IMR-90 (cell line): ENCODE measurements around the gene PCDHGA8. TPM values are rescaled to one million over a fixed set of nuclear protein-coding genes. Genes with fewer than 3 reads are reported as not detected.

Source experiments
- ATAC-seq: fragments of 200-7000 bp; cut with Tn5 transposase; 2 replicates; pipeline ENCODE4 v1.9.1; 2020; ENCODE audit warnings: low read depth, mild to moderate bottlenecking, moderate library complexity
- BruUV-seq: library from RNA; stranded (reverse); fragments of 400-500 nt; replicated peaks from 2 replicates; lab custom pipeline; 2021; lab: Mats Ljungman, UMichigan
- CTCF ChIA-PET: fragments of 300-600 bp; formaldehyde crosslinking; extraction: SDS; loops from one replicate; lab custom pipeline; 2021; ENCODE audit warnings: antibody characterized with exemption; lab: Yijun Ruan, JAX
- POLR2A ChIA-PET: fragments of 300-600 bp; sonication (Branson Sonifier 250); formaldehyde crosslinking; loops from one replicate; lab custom pipeline; 2022; ENCODE audit warnings: antibody characterized with exemption; ENCODE audit not compliant: unreplicated experiment; lab: Charles Lee
- DNase-seq: peaks from one replicate; pipeline ENCODE4 v3.0.0; 2013
- H2AFZ ChIP-seq: replicated peaks from 2 replicates; pipeline ENCODE3; 2013; ENCODE audit warnings: low read length, mild to moderate bottlenecking; ENCODE audit not compliant: poor library complexity
- H2AK5ac ChIP-seq: 2 replicates; pipeline ENCODE4 v1.6.1; 2013; ENCODE audit warnings: low read depth, low read length, inconsistent platforms
- H2AK9ac ChIP-seq: replicated peaks from 2 replicates; pipeline ENCODE3; 2013; ENCODE audit warnings: mild to moderate bottlenecking, low read depth, low read length, moderate library complexity; ENCODE audit not compliant: poor library complexity
- H2BK120ac ChIP-seq: 2 replicates; pipeline ENCODE4 v1.6.1; 2013; ENCODE audit warnings: low read depth, low read length, inconsistent platforms
- H2BK15ac ChIP-seq: 3 replicates; pipeline ENCODE4 v1.6.1; 2013; ENCODE audit warnings: low read depth, low read length, inconsistent platforms
- H2BK20ac ChIP-seq: 2 replicates; pipeline ENCODE4 v1.6.1; 2013; ENCODE audit warnings: low read depth, mild to moderate bottlenecking, inconsistent platforms, low read length, moderate library complexity
- H2BK5ac ChIP-seq: 2 replicates; pipeline ENCODE4 v1.6.1; 2013; ENCODE audit warnings: mild to moderate bottlenecking, low read depth, low read length, inconsistent platforms; ENCODE audit not compliant: poor library complexity, severe bottlenecking
- H3K14ac ChIP-seq: replicated peaks from 2 replicates; pipeline ENCODE4 v1.6.1; 2013; ENCODE audit warnings: low read depth, low read length, inconsistent platforms
- H3K18ac ChIP-seq: 2 replicates; pipeline ENCODE4 v1.6.1; 2013; ENCODE audit warnings: low read depth, low read length, control low read depth
- H3K23ac ChIP-seq: 2 replicates; pipeline ENCODE4 v1.6.1; 2013; ENCODE audit warnings: low read depth, low read length, inconsistent platforms
- H3K27ac ChIP-seq: 2 replicates; pipeline ENCODE4 v1.5.1; 2013; ENCODE audit warnings: mild to moderate bottlenecking, control low read depth, low read length; ENCODE audit not compliant: insufficient read depth
- H3K27me3 ChIP-seq: 2 replicates; pipeline ENCODE4 v1.6.1; 2013; ENCODE audit warnings: low read length; ENCODE audit not compliant: control insufficient read depth, insufficient read depth
- H3K36me3 ChIP-seq: 2 replicates; pipeline ENCODE4 v1.6.1; 2013; ENCODE audit warnings: low read length, mixed read lengths; ENCODE audit not compliant: control insufficient read depth, insufficient read depth
- H3K4ac ChIP-seq: 2 replicates; pipeline ENCODE4 v1.6.1; 2013; ENCODE audit warnings: low read depth, low read length, inconsistent platforms
- H3K4me1 ChIP-seq: 2 replicates; pipeline ENCODE4 v1.6.1; 2013; ENCODE audit warnings: low read length, mixed read lengths; ENCODE audit not compliant: control insufficient read depth, insufficient read depth
- H3K4me2 ChIP-seq: 2 replicates; pipeline ENCODE4 v1.6.1; 2013; ENCODE audit warnings: low read depth, mild to moderate bottlenecking, control low read depth, low read length, moderate library complexity
- H3K4me3 ChIP-seq: 2 replicates; pipeline ENCODE4 v1.5.1; 2013; ENCODE audit warnings: low read depth, mild to moderate bottlenecking, control low read depth, low read length, moderate library complexity; ENCODE audit not compliant: insufficient read depth
- H3K56ac ChIP-seq: 2 replicates; pipeline ENCODE4 v1.6.1; 2013; ENCODE audit warnings: low read length, inconsistent platforms; ENCODE audit not compliant: insufficient read depth; ENCODE audit errors: extremely low read depth
- H3K79me1 ChIP-seq, 2 experiments: 2 replicates each; pipeline ENCODE4 v1.6.1; 2013; ENCODE audit warnings: low read length in 2 of 2, inconsistent platforms in 1 of 2, low read depth in 1 of 2
- H3K9ac ChIP-seq: 2 replicates; pipeline ENCODE4 v1.6.1; 2013; ENCODE audit warnings: low read depth, low read length, control low read depth
- H3K9me1 ChIP-seq: 2 replicates; pipeline ENCODE4 v1.6.1; 2013; ENCODE audit warnings: low read length, inconsistent platforms; ENCODE audit not compliant: insufficient read depth
- H3K9me3 ChIP-seq: 2 replicates; pipeline ENCODE4 v1.6.1; 2013; ENCODE audit warnings: low read length; ENCODE audit not compliant: control insufficient read depth, insufficient read depth
- H4K20me1 ChIP-seq: 2 replicates; pipeline ENCODE4 v1.6.1; 2013; ENCODE audit warnings: low read length, inconsistent platforms; ENCODE audit not compliant: insufficient read depth
- H4K5ac ChIP-seq: 2 replicates; pipeline ENCODE4 v1.6.1; 2013; ENCODE audit warnings: mild to moderate bottlenecking, low read depth, low read length, control low read depth
- H4K8ac ChIP-seq, 2 experiments: 2 replicates each; pipeline ENCODE4 v1.6.1; 2013; ENCODE audit warnings: low read depth in 2 of 2, low read length in 2 of 2, control low read depth in 1 of 2, inconsistent platforms in 1 of 2
- H4K91ac ChIP-seq: 2 replicates; pipeline ENCODE4 v1.6.1; 2013; ENCODE audit warnings: low read depth, low read length, inconsistent platforms; ENCODE audit not compliant: insufficient read depth
- BHLHE40 ChIP-seq: fragments of 150-350 bp; IDR thresholded peaks from 2 replicates; pipeline ENCODE4 v1.6.1; 2016; ENCODE audit warnings: mild to moderate bottlenecking, low read depth, low read length
- CEBPB ChIP-seq: IDR thresholded peaks from 2 replicates; pipeline ENCODE4 v1.6.1; 2012; ENCODE audit warnings: low read depth, low read length, improper control_type of control experiment
- CHD1 ChIP-seq: IDR thresholded peaks from 2 replicates; pipeline ENCODE4 v1.6.1; 2012; ENCODE audit warnings: low read depth, low read length, improper control_type of control experiment
- FOS ChIP-seq: fragments of 150-350 bp; IDR thresholded peaks from 2 replicates; pipeline ENCODE4 v1.6.1; 2016; ENCODE audit warnings: low read depth, low read length
- MAFK ChIP-seq: IDR thresholded peaks from 2 replicates; pipeline ENCODE4 v1.6.1; 2012; ENCODE audit warnings: low read depth, low read length, improper control_type of control experiment
- MAZ ChIP-seq: IDR thresholded peaks from 2 replicates; pipeline ENCODE4 v1.6.1; 2012; ENCODE audit warnings: low read depth, mild to moderate bottlenecking, low read length, improper control_type of control experiment, moderate library complexity, borderline replicate concordance
- MXI1 ChIP-seq: IDR thresholded peaks from 2 replicates; pipeline ENCODE4 v1.6.1; 2012; ENCODE audit warnings: low read depth, mild to moderate bottlenecking, low read length, moderate library complexity, borderline replicate concordance
- NFE2L2 ChIP-seq: fragments of 150-350 bp; IDR thresholded peaks from 2 replicates; pipeline ENCODE4 v1.6.1; 2016; ENCODE audit warnings: low read depth, mild to moderate bottlenecking, low read length
- POLR2A ChIP-seq: IDR thresholded peaks from 2 replicates; pipeline ENCODE4 v1.6.1; 2012; ENCODE audit warnings: mild to moderate bottlenecking, low read depth, low read length
- RAD21 ChIP-seq: IDR thresholded peaks from 2 replicates; pipeline ENCODE4 v1.6.1; 2012; ENCODE audit warnings: low read length, improper control_type of control experiment
- RCOR1 ChIP-seq: IDR thresholded peaks from 2 replicates; pipeline ENCODE4 v1.6.1; 2012; ENCODE audit warnings: mild to moderate bottlenecking, low read length, improper control_type of control experiment; ENCODE audit not compliant: insufficient replicate concordance
- RFX5 ChIP-seq: IDR thresholded peaks from 2 replicates; pipeline ENCODE4 v1.8.0; 2012; ENCODE audit warnings: low read depth, mild to moderate bottlenecking, low read length, moderate library complexity
- SMC3 ChIP-seq: fragments of 150-350 bp; IDR thresholded peaks from 2 replicates; pipeline ENCODE4 v1.6.1; 2016; ENCODE audit warnings: low read depth, mild to moderate bottlenecking, antibody characterized with exemption, low read length, moderate library complexity
- WGBS, 2 experiments: methylation state at CpG; one replicate each; pipeline versions ENCODE4 v1.1.5 to v1.1.7; 2013; ENCODE audit warnings: missing lambda C conversion rate in 2 of 2; ENCODE audit not compliant: insufficient read length in 1 of 2; ENCODE audit errors: extremely low coverage in 2 of 2; 5-methylcytosine and 5-hydroxymethylcytosine counted together
- dilution Hi-C: fragments of 300-500 bp; cut with HindIII; formaldehyde crosslinking; loops from one replicate; pipeline ENCODE4 v1.14.3; 2018; ENCODE audit warnings: low sequenced_read_pairs; ENCODE audit not compliant: unreplicated experiment
- in situ Hi-C: fragments of 300-500 bp; cut with MboI; formaldehyde crosslinking; loops from 3 replicates; pipeline ENCODE4 v1.14.3; 2019; ENCODE audit warnings: low sequenced_read_pairs, inconsistent platforms, mixed read lengths
- intact Hi-C: fragments of 100-400 bp; cut with micrococcal nuclease; formaldehyde crosslinking; loops from 2 replicates; pipeline ENCODE4 v1.10.0; 2022
- polyA plus RNA-seq, 3 experiments: library from polyadenylated mRNA; depleted of rRNA; stranded (reverse); fragments of >200 nt; gene quantifications; 2 replicates each; pipeline ENCODE4 v1.2.3, GENCODE V29; 2012; ENCODE audit warnings: low replicate concordance in 1 of 3
- total RNA-seq: library from RNA; depleted of rRNA; stranded (reverse); fragments of >200 nt; gene quantifications from 2 replicates; pipeline ENCODE4 v1.2.3, GENCODE V29; 2012
- TF ChIP-seq, protein P1 (sequence below): conservative IDR thresholded peaks from 2 replicates; pipeline ENCODE4 v1.5.1; 2012; ENCODE audit warnings: mild to moderate bottlenecking, low read depth, low read length, improper control_type of control experiment
- TF ChIP-seq, protein P2 (sequence below): fragments of 150-350 bp; IDR thresholded peaks from 2 replicates; pipeline ENCODE4 v1.6.1; 2016; ENCODE audit warnings: low read depth, mild to moderate bottlenecking, low read length, moderate library complexity, borderline replicate concordance
- TF ChIP-seq, protein P3 (sequence below): fragments of 150-350 bp; IDR thresholded peaks from 2 replicates; pipeline ENCODE4 v1.6.1; 2017; ENCODE audit warnings: mild to moderate bottlenecking, antibody characterized with exemption, low read length, low read depth

The PCDHGA8 gene
- total and polyA plus RNA-seq, 2 of the 4 experiments (the other 2 are of a cell fraction): 0.89 to 2.0 TPM

DNA sequence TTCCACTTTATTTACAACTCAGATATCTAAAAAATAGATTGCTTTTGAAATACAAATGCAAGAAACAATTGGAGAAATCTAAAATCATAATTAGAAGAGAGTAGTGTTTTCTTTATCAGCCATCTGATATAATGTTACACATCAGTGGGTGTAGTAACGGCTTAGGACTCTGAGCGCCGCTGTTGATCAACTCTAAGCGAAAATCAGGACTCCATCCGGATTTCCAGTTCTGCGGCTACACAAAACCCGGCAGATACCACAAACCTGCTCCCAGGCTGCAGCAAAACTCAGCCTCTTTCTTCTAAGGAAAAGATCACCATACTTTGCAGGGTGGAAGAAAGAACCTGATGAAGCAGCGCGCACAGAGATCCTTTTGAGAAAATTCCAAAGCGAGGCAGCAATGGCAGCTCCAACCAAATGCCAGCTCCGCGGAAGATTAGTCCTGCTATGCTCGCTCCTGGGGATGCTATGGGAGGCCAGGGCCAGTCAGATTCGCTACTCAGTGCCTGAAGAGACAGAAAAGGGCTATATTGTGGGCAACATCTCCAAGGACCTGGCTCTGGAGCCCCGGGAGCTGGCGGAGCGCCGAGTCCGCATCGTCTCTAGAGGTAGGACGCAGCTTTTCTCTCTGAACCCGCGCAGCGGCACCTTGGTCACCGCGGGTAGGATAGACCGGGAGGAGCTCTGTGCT lies 10.3 kb downstream of the PCDHGA8 start, which contains the start of gene PCDHGA9:
Gene PCDHGA9 (plus strand): TSS at position 226 of the 691 bp plus-strand sequence. CDS start 175 bp downstream, at position 401.
- H3K4me1 ChIP-seq: no peaks in the 10 kb centered on the region
- no peak within 1 kb of the TSS for H3K23ac ChIP-seq
- dilution Hi-C loops (no loop called here), in situ Hi-C loops (no loop called here), intact Hi-C loops (no loop called here)
- no peak within 1 kb of the TSS for H3K4ac ChIP-seq
- no peak within 1 kb of the TSS for H4K5ac ChIP-seq
- H4K20me1 ChIP-seq: no peaks in the 10 kb centered on the region
- POLR2A ChIA-PET: no interaction called here
- no peak within 1 kb of the TSS for H2BK20ac ChIP-seq
- H3K79me1 ChIP-seq: peaks cover 16 to 26% of the 10 kb centered on the region in 2 experiments
- no peaks in the 10 kb centered on the region for H3K9me1 ChIP-seq
- H4K91ac ChIP-seq: no peak within 1 kb of the TSS
- no TSS peak for BruUV-seq
- ATAC-seq (no peak), DNase-seq (peak; percentile 40)
- no peak within 1 kb of the TSS for H4K8ac ChIP-seq
- no peaks in the 10 kb centered on the region for H3K27me3 ChIP-seq
- no peak within 1 kb of the TSS for H2AK9ac ChIP-seq
- H2AK5ac ChIP-seq: no peak within 1 kb of the TSS
- H3K9ac ChIP-seq: no peak within 1 kb of the TSS
- CTCF ChIA-PET: interaction anchor here (1.2 kb wide), 1 partner anchor 161 kb away, joined by 4 read pairs; no protein-coding TSS in a partner anchor
- no peak within 1 kb of the TSS for H3K18ac ChIP-seq
- H2BK5ac ChIP-seq: no peak within 1 kb of the TSS
- H2BK15ac ChIP-seq: no peak within 1 kb of the TSS
- no peak within 1 kb of the TSS for H3K14ac ChIP-seq
- H3K36me3 ChIP-seq: peaks cover 20% of the 10 kb centered on the region
- H3K27ac ChIP-seq: no peak within 1 kb of the TSS
- TF ChIP-seq CEBPB (no peak), CHD1 (no peak), SMC3 (no peak), POLR2A (no peak), MAFK (no peak), RCOR1 (no peak), RFX5 (no peak), MAZ (no peak), FOS (no peak), RAD21 (peak; percentile 36), NFE2L2 (no peak), BHLHE40 (no peak), MXI1 (no peak)
- TF ChIP-seq, protein P1, sequence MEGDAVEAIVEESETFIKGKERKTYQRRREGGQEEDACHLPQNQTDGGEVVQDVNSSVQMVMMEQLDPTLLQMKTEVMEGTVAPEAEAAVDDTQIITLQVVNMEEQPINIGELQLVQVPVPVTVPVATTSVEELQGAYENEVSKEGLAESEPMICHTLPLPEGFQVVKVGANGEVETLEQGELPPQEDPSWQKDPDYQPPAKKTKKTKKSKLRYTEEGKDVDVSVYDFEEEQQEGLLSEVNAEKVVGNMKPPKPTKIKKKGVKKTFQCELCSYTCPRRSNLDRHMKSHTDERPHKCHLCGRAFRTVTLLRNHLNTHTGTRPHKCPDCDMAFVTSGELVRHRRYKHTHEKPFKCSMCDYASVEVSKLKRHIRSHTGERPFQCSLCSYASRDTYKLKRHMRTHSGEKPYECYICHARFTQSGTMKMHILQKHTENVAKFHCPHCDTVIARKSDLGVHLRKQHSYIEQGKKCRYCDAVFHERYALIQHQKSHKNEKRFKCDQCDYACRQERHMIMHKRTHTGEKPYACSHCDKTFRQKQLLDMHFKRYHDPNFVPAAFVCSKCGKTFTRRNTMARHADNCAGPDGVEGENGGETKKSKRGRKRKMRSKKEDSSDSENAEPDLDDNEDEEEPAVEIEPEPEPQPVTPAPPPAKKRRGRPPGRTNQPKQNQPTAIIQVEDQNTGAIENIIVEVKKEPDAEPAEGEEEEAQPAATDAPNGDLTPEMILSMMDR: peak; percentile 43
- TF ChIP-seq, protein P2, sequence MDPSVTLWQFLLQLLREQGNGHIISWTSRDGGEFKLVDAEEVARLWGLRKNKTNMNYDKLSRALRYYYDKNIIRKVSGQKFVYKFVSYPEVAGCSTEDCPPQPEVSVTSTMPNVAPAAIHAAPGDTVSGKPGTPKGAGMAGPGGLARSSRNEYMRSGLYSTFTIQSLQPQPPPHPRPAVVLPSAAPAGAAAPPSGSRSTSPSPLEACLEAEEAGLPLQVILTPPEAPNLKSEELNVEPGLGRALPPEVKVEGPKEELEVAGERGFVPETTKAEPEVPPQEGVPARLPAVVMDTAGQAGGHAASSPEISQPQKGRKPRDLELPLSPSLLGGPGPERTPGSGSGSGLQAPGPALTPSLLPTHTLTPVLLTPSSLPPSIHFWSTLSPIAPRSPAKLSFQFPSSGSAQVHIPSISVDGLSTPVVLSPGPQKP: no peak
- TF ChIP-seq, protein P3, sequence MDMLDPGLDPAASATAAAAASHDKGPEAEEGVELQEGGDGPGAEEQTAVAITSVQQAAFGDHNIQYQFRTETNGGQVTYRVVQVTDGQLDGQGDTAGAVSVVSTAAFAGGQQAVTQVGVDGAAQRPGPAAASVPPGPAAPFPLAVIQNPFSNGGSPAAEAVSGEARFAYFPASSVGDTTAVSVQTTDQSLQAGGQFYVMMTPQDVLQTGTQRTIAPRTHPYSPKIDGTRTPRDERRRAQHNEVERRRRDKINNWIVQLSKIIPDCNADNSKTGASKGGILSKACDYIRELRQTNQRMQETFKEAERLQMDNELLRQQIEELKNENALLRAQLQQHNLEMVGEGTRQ: no peak
- peaks cover 51% of the 10 kb centered on the region for H3K9me3 ChIP-seq
- WGBS, 2 experiments: 17% methylated on average over 3 of the region's 27 CpGs; no CpG with 5 or more reads in 1 of the 2 experiments
- H3K4me3 ChIP-seq: peak within 1 kb of the TSS; percentile 24
- no peak within 1 kb of the TSS for H3K4me2 ChIP-seq
- no peak within 1 kb of the TSS for H3K56ac ChIP-seq
- peak within 1 kb of the TSS; percentile 9 for H2AFZ ChIP-seq
- H2BK120ac ChIP-seq: no peak within 1 kb of the TSS
